Mesothelial cell of epicardium (in vitro differentiated cells): ENCODE measurements around the gene UBE2E2. TPM values are rescaled to one million over a fixed set of nuclear protein-coding genes. Genes with fewer than 3 reads are reported as not detected.
"Not testable (repeated sequence)": the region's sequence is repeated elsewhere in the genome, so short reads cannot be mapped to it uniquely, and the experiment has no call there.

Experiments
- DNase-seq, 2 experiments: peaks; one replicate each; pipeline ENCODE4 v3.0.0; 2021; ENCODE audit warnings: low spot score in 2 of 2; ENCODE audit not compliant: unreplicated experiment in 2 of 2
- H3K27ac Mint-ChIP-seq: 2 replicates; pipeline ENCODE4 v1.8.0; 2021; ENCODE audit warnings: mixed read lengths
- H3K27me3 Mint-ChIP-seq: 2 replicates; pipeline ENCODE4 v1.8.0; 2021; ENCODE audit warnings: low read depth, mixed read lengths
- H3K36me3 Mint-ChIP-seq: 2 replicates; pipeline ENCODE4 v1.8.0; 2021; ENCODE audit warnings: mixed read lengths
- H3K4me1 Mint-ChIP-seq: 2 replicates; pipeline ENCODE4 v1.8.0; 2021; ENCODE audit warnings: mixed read lengths
- H3K4me3 Mint-ChIP-seq: 2 replicates; pipeline ENCODE4 v1.8.0; 2021; ENCODE audit warnings: mild to moderate bottlenecking, moderate library complexity, mixed read lengths
- H3K9me3 Mint-ChIP-seq: 2 replicates; pipeline ENCODE4 v1.8.0; 2021; ENCODE audit warnings: mixed read lengths
- CTCF ChIP-seq: fragments of 200-600 bp; sonication (generic); IDR thresholded peaks from one replicate; pipeline ENCODE4 v1.5.0; 2021; ENCODE audit warnings: antibody characterized with exemption; ENCODE audit not compliant: unreplicated experiment
- total RNA-seq: library from RNA; stranded (reverse); gene quantifications from 3 replicates; pipeline ENCODE4 v1.2.1, GENCODE V29; 2021

Gene UBE2E2
- total RNA-seq, 1 donor from 2014 or later = 42.3 TPM

GRCh38 chr3:23175341-23176083, 27.6 kb upstream of the UBE2E2 start:
- Mint-ChIP-seq H3K27ac (no peak overlapping the region), H3K36me3 (no peaks in the 10 kb centered on the region), H3K27me3 (no peaks in the 10 kb centered on the region), H3K4me3 (no peak overlapping the region), H3K4me1 (peaks cover 4% of the 10 kb centered on the region), H3K9me3 (peaks cover 8% of the 10 kb centered on the region)
- no peak for TF ChIP-seq CTCF
- no peak for DNase-seq

- not testable (repeated sequence) for H3K27ac Mint-ChIP-seq, H3K4me1 Mint-ChIP-seq, H3K27me3 Mint-ChIP-seq, H3K9me3 Mint-ChIP-seq, H3K4me3 Mint-ChIP-seq, H3K36me3 Mint-ChIP-seq, DNase-seq
Measured at GRCh38 chr3:23176839-23177238, 26.3 kb upstream of the UBE2E2 start.

- no peak overlapping the region for H3K4me3 Mint-ChIP-seq
- no peaks in the 10 kb centered on the region for H3K9me3 Mint-ChIP-seq
- H3K27me3 Mint-ChIP-seq = no peaks in the 10 kb centered on the region
- H3K4me1 Mint-ChIP-seq = no peaks in the 10 kb centered on the region
- H3K36me3 Mint-ChIP-seq = no peaks in the 10 kb centered on the region
- H3K27ac Mint-ChIP-seq = no peak overlapping the region
- no peak for TF ChIP-seq CTCF
- no peak for DNase-seq
Measured at GRCh38 chr3:23182996-23183513, 20.1 kb upstream of the UBE2E2 start.

GRCh38 chr3:23183731-23184130, 19.4 kb upstream of the UBE2E2 start:
- no peak for DNase-seq
- H3K27me3 Mint-ChIP-seq = no peaks in the 10 kb centered on the region
- no peak overlapping the region for H3K4me3 Mint-ChIP-seq
- no peaks in the 10 kb centered on the region for H3K9me3 Mint-ChIP-seq
- no peaks in the 10 kb centered on the region for H3K36me3 Mint-ChIP-seq
- no peaks in the 10 kb centered on the region for H3K4me1 Mint-ChIP-seq
- TF ChIP-seq CTCF = no peak
- no peak overlapping the region for H3K27ac Mint-ChIP-seq

GRCh38 chr3:23185861-23186260, 17.3 kb upstream of the UBE2E2 start:
- Mint-ChIP-seq H3K27me3 (no peaks in the 10 kb centered on the region), H3K4me3 (no peak overlapping the region), H3K27ac (no peak overlapping the region), H3K36me3 (no peaks in the 10 kb centered on the region), H3K9me3 (no peaks in the 10 kb centered on the region), H3K4me1 (no peaks in the 10 kb centered on the region)
- TF ChIP-seq CTCF = no peak
- DNase-seq = no peak

GRCh38 chr3:23189187-23189586, 13.9 kb upstream of the UBE2E2 start:
- Mint-ChIP-seq H3K4me1 (peaks cover 2% of the 10 kb centered on the region), H3K4me3 (no peak overlapping the region), H3K27me3 (peaks cover 11% of the 10 kb centered on the region), H3K36me3 (no peaks in the 10 kb centered on the region), H3K9me3 (no peaks in the 10 kb centered on the region), H3K27ac (no peak overlapping the region)
- no peak for DNase-seq
- TF ChIP-seq CTCF = no peak
